ENCODE measurements around the gene SH3RF3. TPM values are rescaled to one million over a fixed set of nuclear protein-coding genes. Genes with fewer than 3 reads are reported as not detected.

The SH3RF3 gene
- total RNA-seq, 1 donor from 2014 or later, result 10.8 TPM

GRCh38 chr2:109254174-109254904 lies 125.3 kb downstream of the SH3RF3 start:
- DNase-seq (ENCODE audit: extremely low spot score in 2 of 2), result no peak
- H3K36me3 ChIP-seq, result no peaks in the 10 kb centered on the region
- no peaks in the 10 kb centered on the region for H3K27me3 ChIP-seq
- H3K4me3 ChIP-seq, result no peak overlapping the region
- TF ChIP-seq POLR2A (IDR thresholded peaks at IDR 0.05), result no peak
- no peak for TF ChIP-seq POLR2AphosphoS5 (IDR thresholded peaks at IDR 0.05; ENCODE audit: insufficient read depth in 1 of 2, low read depth in 1 of 2)
- TF ChIP-seq CTCF (IDR thresholded peaks at IDR 0.05), result no peak
- no peaks in the 10 kb centered on the region for H3K9me3 ChIP-seq
- H3K4me1 ChIP-seq, result peaks cover 35% of the 10 kb centered on the region
- intact Hi-C loops (cut with DNase I), result loop anchor here (10.0 kb wide), 1 partner anchor 250 kb away; no protein-coding TSS in a partner anchor
- H3K27ac ChIP-seq, result no peak overlapping the region

- H3K27ac ChIP-seq, result no peak overlapping the region
- peaks cover 37% of the 10 kb centered on the region for H3K4me1 ChIP-seq
These were observed 126.6 kb downstream of the SH3RF3 start for GRCh38 chr2:109255654-109256053.

DNA sequence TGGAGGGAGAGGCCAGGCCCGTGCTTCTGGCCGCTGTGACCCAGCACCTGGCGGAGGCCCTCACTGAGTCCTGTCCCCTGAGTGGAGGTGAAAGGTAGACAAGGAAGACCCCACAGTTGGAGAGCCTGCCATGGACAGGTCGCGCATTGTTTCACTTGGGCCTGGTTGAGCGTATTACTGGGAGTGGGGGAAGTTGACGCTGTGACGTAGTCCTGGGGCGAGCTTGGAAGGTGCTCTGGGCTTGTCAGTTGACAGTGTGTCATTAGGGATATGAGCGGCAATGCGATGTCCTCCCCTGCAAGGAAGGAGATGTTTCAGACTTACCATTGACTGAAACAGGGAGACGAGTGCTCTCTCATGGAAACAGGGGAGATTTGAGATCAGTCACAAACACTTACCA lies 127.1 kb downstream of the SH3RF3 start:
- Histone ChIP-seq H3K36me3 (no peaks in the 10 kb centered on the region), H3K27ac (no peak overlapping the region), H3K4me1 (peaks cover 37% of the 10 kb centered on the region), H3K27me3 (no peaks in the 10 kb centered on the region), H3K4me3 (no peak overlapping the region), H3K9me3 (no peaks in the 10 kb centered on the region)
- TF ChIP-seq POLR2A (IDR thresholded peaks at IDR 0.05) (no peak), POLR2AphosphoS5 (IDR thresholded peaks at IDR 0.05; ENCODE audit: insufficient read depth in 1 of 2, low read depth in 1 of 2) (no peak)
- intact Hi-C loops (cut with DNase I), result loop anchor here (10.0 kb wide), 1 partner anchor 249 kb away; no protein-coding TSS in a partner anchor
- no peak for DNase-seq (ENCODE audit: extremely low spot score in 2 of 2)

More at GRCh38 chr2:109255654-109256053, 126.6 kb downstream of the SH3RF3 start:
- intact Hi-C loops (cut with DNase I), result loop anchor here (10.0 kb wide), 1 partner anchor 249 kb away; no protein-coding TSS in a partner anchor
- Histone ChIP-seq H3K4me3 (no peak overlapping the region), H3K27me3 (no peaks in the 10 kb centered on the region), H3K9me3 (no peaks in the 10 kb centered on the region), H3K36me3 (no peaks in the 10 kb centered on the region)
- TF ChIP-seq POLR2AphosphoS5 (IDR thresholded peaks at IDR 0.05; ENCODE audit: insufficient read depth in 1 of 2, low read depth in 1 of 2), result no peak
- no peak for TF ChIP-seq POLR2A (IDR thresholded peaks at IDR 0.05)
- TF ChIP-seq CTCF (IDR thresholded peaks at IDR 0.05), result no peak
- no peak for DNase-seq (ENCODE audit: extremely low spot score in 2 of 2)

GRCh38 chr2:109256921-109257320 lies 127.9 kb downstream of the SH3RF3 start:
- Histone ChIP-seq H3K36me3 (no peaks in the 10 kb centered on the region), H3K9me3 (no peaks in the 10 kb centered on the region), H3K27me3 (no peaks in the 10 kb centered on the region), H3K27ac (no peak overlapping the region), H3K4me1 (peaks cover 37% of the 10 kb centered on the region), H3K4me3 (no peak overlapping the region)
- intact Hi-C loops (cut with DNase I), result loop anchor here (10.0 kb wide), 1 partner anchor 248 kb away; no protein-coding TSS in a partner anchor
- DNase-seq (ENCODE audit: extremely low spot score in 2 of 2), result no peak
- TF ChIP-seq POLR2A (IDR thresholded peaks at IDR 0.05), result no peak
- peak in 1 of 2 donors; percentile 15 for TF ChIP-seq POLR2AphosphoS5 (IDR thresholded peaks at IDR 0.05; ENCODE audit: insufficient read depth in 1 of 2, low read depth in 1 of 2)

DNA sequence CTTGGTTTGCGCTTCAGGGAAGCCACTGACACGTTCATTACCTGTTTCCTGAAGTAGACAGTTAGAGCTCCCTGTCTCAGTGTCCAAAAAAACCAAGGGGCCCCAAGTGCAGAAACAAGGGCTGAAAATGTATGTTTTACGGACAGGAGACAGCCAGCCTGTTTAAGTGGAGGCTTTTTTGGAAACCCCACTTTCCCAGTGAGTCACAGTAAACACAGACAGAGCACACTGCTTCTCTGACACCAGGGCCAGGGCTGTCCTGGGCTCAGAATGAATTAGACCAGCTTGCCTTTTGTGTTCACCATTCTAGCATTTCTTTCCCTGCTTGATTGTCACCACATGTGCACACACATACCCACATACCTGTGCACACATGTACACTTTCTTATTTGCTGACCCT lies 128.6 kb downstream of the SH3RF3 start:
- H3K27ac ChIP-seq, result peak overlapping the region; percentile 28
- DNase-seq (ENCODE audit: extremely low spot score in 2 of 2), result no peak
- H3K4me1 ChIP-seq, result peaks cover 37% of the 10 kb centered on the region
- no peaks in the 10 kb centered on the region for H3K27me3 ChIP-seq
- intact Hi-C loops (cut with DNase I), result loop anchor here (10.0 kb wide), 1 partner anchor 247 kb away; no protein-coding TSS in a partner anchor
- no peaks in the 10 kb centered on the region for H3K36me3 ChIP-seq
- TF ChIP-seq POLR2AphosphoS5 (IDR thresholded peaks at IDR 0.05; ENCODE audit: insufficient read depth in 1 of 2, low read depth in 1 of 2), result no peak
- TF ChIP-seq POLR2A (IDR thresholded peaks at IDR 0.05), result no peak
- no peak for TF ChIP-seq CTCF (IDR thresholded peaks at IDR 0.05)
- no peak overlapping the region for H3K4me3 ChIP-seq
- H3K9me3 ChIP-seq, result no peaks in the 10 kb centered on the region

GRCh38 chr2:109258376-109258775 lies 129.4 kb downstream of the SH3RF3 start:
- H3K9me3 ChIP-seq, result no peaks in the 10 kb centered on the region
- H3K27me3 ChIP-seq, result no peaks in the 10 kb centered on the region
- H3K36me3 ChIP-seq, result no peaks in the 10 kb centered on the region
- DNase-seq (ENCODE audit: extremely low spot score in 2 of 2), result no peak
- no peak overlapping the region for H3K4me3 ChIP-seq
- TF ChIP-seq CTCF (IDR thresholded peaks at IDR 0.05), result no peak
- H3K4me1 ChIP-seq, result peaks cover 37% of the 10 kb centered on the region
- peak overlapping the region; percentile 9 for H3K27ac ChIP-seq
- intact Hi-C loops (cut with DNase I), result loop anchor here (10.0 kb wide), 1 partner anchor 246 kb away; no protein-coding TSS in a partner anchor

Measured in vagina (tissue), 2 donors.